ENCODE data around the gene RTL9.
"Not testable (repeated sequence)": the region's sequence is repeated elsewhere in the genome, so short reads cannot be mapped to it uniquely, and the experiment has no call there.

Gene RTL9

DNA sequence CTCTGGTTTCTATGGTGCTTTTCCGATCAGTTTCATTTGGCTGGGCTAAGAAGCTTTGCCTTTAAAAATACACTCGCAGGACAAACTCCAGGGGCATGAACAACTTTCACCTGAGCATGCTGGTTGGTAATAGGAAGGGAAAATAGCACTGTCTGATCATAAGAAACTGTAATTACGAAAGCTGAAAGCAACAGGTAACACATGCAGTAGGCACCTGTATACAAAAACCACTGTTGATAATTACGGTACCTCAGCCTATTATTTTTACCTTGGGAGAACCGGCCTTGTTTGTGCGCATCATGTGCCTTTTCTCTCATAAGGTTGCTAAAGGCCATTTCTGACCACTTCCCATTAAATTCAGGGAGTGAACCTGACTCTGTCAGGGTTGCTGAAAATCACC, 45.7 kb downstream of the RTL9 start:
- in situ Hi-C loops (cut with MboI; ENCODE audit: low sequenced_read_pairs): no loop called here

DNA sequence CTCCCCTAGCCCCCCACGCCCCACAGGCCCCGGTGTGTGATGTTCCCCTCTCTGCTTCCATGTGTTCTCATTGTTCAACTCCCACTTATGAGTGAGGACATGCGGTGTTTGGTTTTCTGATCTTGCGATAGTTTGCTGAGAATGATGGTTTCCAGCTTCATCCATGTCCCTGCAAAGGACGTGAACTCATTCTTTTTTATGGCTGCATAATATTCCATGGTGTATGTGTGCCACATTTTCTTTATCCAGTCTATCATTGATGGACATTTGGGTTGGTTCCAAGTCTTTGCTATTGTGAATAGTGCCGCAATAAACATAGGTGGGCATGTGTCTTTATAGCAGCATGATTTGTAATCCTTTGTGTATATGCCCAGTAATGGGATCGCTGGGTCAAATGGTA, 47.6 kb downstream of the RTL9 start:
- in situ Hi-C loops (cut with MboI; ENCODE audit: low sequenced_read_pairs): not testable (repeated sequence)

DNA sequence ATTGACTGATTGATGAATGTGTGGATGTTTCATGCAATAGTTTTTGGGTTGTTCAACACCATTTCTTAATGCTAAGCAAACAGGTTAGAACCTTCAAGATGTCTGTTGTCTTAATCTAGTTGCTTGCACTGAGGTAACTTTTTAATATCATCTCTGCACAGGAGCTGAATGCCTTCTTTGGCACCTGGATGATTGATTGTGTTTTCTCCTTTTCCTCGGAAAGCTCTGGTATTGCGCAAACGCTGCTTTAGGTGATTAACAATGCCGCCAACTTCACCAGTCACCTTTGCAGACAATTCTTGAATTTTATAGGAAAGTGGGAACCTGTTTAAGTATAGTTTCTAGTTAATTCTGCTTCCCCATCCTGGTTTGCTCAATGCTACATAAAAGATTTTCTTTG, 48.2 kb downstream of the RTL9 start:
- in situ Hi-C loops (cut with MboI; ENCODE audit: low sequenced_read_pairs): no loop called here

DNA sequence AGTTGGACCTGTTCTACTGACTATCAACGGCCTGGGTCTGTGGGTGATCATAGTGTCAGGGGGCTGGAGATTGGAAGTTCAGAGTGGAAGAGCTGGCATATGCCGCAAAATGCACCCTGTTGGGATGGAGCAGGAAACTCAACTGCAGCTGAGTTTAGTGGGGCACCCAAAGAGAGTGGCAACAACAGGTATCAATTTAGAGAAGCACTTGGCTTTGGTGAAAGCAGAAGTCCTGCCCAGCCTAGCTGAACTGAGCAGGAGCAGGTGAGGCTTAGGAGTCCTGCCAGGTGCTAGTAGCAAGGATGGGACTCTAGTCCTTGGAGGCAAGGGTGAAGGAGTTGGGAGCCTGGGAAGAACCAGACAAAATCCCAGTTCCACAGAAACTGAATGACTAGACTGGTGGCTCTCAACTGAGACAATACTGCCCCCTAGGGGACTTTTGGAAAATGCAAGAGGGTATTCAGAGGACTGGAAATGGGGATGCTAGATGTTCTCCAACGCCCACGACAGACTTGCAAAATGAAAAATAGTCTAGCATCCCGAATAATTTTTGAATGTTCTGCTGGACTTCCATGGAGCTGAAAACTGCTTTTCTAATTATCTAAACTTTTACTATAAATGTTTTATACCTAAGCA, 49.4 kb downstream of the RTL9 start:
- in situ Hi-C loops (cut with MboI; ENCODE audit: low sequenced_read_pairs): no loop called here

Measured in hTERT RPE-1 (cell line).